OCI-LY7 (cell line): ENCODE results near the gene ABCG5.

Experiments
- CTCF ChIP-seq: fragments of 200-600 bp; sonication (generic); conservative IDR thresholded peaks from 2 replicates; pipeline ENCODE4 v1.5.1; 2014; ENCODE audit warnings: mild to moderate bottlenecking, antibody characterized with exemption, low read length, moderate library complexity, mixed read lengths
- EZH2phosphoT487 ChIP-seq: fragments of 200-600 bp; sonication (generic); IDR thresholded peaks from 2 replicates; pipeline ENCODE4 v1.6.1; 2018; ENCODE audit warnings: low read depth, borderline replicate concordance, mild to moderate bottlenecking, mixed run types, antibody characterized with exemption, low read length, moderate library complexity, mixed read lengths

GRCh38 chr2:43810888-43811287, 27.8 kb downstream of the ABCG5 start:
- TF ChIP-seq CTCF (no peak), EZH2phosphoT487 (no peak)
